Activated T-helper 9 cell treated with anti-CD3 and anti-CD28 coated beads, Interleukin-2, amount 50 U/mL, for 16 hours (primary cell): ENCODE results near the gene MT2A.
A peak's percentile ranks its signal among the peaks of the same experiment; 100 is the strongest.

Experiments
- DNase-seq: peaks from one replicate; pipeline ENCODE4 v3.0.0-alpha.2; 2020; ENCODE audit warnings: low read depth

Gene MT2A

DNA sequence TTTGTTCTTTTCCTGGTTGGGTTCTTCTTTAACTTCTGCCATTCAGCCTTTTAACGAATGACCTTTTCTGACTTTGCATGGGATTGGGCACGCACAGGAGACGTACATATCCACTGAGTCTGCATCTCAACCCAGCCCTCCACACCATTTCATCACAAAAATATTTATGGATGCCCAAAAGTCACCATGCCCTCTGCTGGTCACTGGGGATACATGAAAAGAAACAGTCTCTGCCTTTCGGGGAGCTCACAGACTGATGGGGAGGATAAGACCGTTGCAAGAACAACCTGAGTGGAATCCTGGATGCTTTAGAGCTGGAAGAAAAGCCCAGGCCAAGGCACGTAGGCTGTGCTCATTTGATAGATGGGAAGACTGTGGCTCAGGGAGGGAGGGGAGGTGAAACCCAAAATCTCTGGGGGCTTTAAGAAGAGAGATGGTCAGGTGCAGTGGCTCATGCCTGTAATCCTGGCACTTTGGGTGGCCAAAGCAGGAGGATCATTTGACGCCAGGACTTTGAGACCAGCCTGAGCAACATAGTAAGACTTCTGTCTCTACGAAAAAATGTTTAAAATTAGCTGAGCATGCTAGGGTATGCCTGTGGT is 7.9 kb upstream of the MT2A start:
- DNase-seq, result no peak

DNA sequence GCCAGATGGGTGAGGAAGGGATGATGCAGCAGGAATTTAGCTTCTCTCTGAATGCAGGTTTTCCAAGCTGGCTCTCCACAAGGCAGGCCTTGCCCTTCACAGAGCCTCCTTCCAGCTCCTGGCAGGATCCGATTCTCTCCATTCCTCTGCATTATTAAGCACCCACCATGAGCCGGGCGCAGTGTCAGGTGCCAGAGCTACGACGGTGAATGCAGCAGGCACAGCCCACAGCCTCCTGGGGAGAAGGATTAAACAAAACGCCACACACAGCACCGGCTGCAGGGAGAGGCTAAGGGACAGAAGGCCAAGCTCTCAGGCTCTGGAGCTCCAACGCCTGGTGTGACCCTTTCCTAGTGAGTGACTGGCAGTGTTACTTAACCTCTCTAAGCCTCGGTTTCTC is 7.1 kb upstream of the MT2A start:
- no peak for DNase-seq

DNA sequence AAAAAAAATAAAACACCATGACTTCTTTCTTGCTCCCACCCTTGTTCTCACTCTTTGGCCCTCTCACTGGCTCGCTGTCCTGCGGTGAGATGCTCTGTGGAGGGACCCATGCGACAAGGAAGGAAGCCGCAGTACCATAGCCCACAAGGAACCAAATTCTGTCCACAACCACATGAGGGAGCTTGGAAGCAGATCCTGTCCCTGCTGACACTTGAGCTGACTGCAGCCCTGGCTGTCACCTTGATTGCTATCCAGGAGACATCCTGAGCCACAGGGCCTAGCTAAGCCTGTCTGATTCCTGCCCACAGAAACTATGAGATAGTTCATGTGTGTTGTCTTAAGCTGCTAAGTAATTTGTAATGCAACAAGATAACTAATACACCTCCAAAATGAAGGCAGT is 4.8 kb upstream of the MT2A start:
- no peak for DNase-seq

DNA sequence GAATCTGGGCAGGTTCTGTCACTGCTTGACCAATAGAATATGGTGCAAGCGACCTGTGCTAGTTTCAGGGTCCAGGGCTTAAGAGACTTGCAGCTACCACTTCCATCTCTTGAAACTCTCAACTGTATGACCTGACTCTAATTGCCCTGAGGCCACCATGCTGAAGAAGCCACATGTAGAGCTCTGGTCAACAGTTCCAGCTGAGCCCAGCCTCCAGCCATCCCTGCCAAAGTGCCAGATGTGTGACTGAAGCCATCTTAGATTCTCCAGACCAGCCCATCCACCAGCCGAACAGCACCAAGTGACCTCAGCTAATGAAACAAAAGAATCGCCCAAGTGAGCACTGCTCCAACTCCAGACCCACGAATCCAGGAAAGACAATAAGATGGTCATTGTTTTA is 3.4 kb upstream of the MT2A start:
- no peak for DNase-seq

DNA sequence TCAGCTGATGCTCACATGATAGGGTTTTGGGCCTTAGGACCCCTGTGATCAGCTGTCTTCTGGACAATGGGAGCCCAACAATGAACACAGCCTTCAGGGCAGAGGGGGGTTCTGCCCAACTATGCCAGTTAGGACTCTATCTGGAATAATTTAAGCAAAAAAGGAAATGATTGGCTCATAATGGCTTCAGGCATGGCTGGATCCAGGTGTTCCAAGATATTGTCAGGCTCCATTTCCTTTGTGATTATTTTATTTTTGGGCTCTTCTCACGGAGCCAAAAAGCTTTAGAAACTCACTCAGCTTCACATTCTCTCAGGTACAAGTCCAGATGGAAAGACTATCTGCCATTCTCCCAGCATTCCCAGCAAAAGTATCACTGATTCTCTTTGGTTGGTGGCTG is 2.9 kb upstream of the MT2A start:
- no peak for DNase-seq

DNA sequence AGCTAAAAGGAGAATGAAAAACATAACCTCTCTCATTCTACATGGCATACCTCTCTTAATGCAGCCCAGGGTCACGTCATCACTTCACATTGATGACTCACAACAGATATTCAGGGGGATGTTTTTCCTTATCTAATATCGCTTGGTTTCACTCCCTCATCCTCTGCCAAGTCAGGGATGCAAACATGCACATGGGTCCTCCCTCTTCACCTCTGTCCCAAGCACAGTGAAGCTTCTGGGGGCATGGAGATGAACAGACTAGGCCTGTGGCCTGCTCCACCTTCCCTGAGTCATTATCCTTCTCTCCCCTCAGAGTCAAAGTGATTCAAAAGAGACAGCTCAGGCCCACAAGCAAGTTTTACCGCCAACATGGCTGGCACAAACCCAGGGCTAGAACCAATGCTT is 2.3 kb upstream of the MT2A start:
- DNase-seq, result no peak

DNA sequence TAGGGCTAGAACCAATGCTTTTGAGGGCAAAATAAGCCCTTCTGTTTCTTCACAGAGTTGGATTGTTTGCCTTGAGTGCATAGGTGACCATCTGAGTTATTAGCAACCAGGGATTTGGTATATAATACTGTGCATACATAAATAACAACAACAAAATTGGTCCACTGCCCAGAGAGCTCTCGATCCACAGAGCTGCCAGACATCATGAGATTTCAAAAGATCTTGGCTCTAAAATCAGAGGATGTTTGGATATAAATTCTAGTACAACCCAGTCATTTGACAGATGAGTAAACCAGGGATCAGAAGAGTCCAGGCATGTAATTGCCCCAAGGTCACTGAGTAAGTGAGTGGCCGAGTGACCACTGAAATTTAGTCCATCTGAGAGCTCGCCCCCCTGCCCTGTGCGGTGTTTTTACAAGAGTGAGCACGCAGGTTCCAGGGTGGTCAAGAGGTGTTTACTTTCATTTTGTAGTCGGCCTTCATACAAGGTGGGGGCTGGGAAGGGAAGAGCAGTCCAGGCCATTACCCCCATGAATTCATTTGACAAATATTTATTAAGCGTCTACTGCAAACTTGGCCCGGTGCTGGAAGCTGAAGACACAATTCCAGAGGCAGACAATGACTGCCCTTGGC is 1.8 kb upstream of the MT2A start:
- no peak for DNase-seq

DNA sequence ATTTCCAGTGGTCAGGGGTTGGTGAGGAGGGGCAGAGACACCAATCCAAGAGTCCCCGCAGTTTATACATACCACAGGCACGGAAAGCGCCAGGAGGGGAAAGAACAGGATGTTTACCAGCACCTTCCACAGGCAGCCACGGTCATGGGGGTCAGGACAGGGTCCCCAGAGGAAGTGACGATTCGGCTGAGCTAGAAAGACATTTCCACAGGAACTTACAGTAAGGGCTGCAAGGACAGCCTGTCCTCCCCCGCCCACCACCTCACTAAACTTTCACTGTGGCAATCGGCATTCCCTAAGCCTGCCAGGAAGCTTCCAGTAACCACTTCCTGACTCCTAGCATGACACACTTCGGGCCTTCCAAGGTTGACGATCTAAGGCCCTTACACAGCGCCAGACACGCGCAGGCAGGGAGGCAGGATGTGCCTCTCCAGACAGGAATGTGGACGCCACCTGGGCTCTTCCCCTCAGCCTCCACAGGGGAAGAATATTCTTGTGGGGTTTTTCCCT is 1.2 kb upstream of the MT2A start:
- DNase-seq, result no peak

DNA sequence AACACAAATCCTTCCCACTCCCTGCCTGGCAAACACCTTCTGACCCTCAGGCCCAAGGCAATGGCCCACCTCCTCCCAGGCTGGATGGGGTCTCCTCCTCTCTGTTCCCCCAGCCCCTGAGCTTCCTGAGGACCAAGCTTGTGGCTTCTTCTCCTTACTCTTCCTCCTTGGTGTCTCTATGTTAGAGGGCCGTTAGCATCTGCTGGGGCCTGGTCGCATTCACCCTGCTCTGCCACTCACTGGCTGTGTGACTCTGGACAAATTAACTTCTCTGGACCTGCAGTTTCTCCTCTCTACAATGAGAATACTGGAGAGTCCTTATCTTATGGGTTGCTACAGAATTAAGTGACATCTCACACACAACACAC is 725 bp upstream of the MT2A start:
- DNase-seq, result no peak

DNA sequence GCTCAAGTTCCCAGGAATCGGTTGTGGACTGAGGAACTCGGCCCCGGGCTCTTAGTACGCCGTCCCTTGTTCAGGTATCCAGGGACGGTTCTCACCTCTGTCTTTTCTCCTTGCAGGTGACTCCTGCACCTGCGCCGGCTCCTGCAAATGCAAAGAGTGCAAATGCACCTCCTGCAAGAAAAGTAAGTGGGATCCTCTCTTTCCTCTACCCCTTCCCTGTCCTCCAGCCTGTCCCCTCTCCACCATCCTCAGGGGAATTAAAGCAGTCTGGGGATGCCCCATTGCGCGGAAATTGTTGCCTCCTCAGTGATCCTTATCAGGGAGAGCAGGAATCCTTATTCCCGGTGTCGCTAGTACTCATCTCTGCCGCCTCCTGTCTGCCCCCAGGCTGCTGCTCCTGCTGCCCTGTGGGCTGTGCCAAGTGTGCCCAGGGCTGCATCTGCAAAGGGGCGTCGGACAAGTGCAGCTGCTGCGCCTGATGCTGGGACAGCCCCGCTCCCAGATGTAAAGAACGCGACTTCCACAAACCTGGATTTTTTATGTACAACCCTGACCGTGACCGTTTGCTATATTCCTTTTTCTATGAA is 585 bp downstream of the MT2A start:
- no peak for DNase-seq

DNA sequence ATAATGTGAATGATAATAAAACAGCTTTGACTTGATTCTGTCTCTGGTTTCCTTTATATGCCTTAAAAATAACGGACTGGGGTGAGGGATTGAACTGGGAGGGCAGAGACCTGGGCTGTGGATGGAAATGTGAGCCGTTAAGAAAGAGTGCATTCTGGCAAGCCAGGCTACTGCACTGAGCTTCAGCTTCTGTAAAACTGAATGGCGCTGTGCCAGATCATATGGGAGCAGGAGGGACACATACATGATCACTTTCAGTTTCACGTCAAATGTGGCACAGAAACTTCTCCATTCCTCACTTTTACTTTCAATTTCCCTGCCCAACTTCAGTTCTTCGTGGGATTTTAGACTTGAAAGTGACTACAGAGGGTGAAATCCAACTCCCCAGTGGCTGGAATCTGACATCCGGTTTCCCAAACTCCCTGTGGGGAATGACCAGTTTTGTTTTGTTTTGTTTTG is 1.1 kb downstream of the MT2A start:
- DNase-seq, result peak; percentile 49

DNA sequence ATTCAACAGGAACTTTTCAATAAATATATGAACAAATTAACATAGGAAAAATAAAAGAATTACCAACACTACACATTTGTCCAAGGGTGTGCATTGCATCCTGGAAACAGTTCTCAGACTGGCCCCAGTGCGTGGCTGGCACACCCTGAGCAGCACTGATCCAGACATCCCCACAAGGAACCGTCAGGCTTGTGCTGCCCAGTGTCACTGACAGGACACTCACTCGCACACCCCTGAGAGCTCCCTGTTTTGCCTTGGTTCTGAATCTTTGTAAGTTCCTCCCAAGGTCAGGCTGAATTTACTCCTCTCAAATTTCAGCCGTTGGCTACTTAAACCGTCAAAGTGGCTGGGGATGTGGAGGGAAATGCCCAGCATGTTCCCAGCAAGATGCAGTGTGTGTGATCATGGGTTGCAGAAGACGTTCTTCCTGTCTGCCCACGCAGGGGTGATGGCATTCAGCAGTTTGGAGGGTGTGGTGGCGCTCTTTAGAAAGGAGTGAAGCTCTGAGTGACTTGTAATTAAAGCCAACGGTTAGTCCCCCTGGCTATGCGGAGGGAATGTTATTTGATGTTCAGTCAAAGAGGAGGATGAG is 1.7 kb downstream of the MT2A start:
- DNase-seq, result peak; percentile 58

DNA sequence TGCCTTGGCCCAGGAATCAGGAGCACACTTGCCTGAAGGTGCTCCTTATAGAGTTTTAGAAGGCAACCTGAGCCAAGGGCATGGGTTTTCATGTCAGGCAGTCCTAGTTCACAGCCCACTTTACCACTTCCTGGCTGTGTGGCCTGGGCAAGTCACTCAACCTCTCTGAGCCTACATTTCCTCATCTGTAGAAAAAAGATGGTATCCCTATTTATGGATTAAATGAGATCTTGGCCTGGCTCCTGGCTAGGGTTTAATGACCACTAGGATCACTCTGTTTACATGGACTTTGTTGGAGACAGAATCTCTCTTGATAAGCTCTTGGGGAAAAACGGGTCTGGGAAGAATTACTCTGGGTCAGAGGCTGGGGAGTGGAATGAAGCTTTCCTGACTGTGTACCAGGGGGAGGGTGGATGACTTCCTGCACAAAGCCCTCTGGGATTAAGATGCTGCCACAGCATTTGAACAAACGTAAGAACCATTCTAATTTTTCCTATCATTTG is 2.3 kb downstream of the MT2A start:
- no peak for DNase-seq

DNA sequence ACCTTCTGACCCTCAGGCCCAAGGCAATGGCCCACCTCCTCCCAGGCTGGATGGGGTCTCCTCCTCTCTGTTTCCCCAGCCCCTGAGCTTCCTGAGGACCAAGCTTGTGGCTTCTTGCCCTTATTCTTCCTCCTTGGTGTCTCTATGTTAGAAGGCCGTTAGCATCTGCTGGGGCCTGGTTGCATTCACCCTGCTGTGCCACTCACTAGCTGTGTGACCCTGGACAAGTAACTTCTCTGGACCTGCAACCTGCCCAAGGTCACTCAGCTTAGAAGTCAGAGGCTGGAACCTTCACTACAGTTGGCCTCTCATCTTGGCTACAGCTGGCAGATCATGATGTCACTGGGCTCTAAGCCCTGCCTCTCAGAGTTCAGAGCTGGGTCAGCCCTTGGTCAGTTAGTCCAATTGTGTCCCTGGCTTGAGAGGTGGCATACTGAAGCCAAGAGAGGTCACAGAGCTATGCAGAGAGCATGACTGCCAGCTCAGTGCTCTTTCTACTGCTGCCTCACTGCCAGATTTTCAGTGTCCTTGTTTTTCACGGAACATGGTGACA is 3.0 kb downstream of the MT2A start:
- DNase-seq, result no peak

DNA sequence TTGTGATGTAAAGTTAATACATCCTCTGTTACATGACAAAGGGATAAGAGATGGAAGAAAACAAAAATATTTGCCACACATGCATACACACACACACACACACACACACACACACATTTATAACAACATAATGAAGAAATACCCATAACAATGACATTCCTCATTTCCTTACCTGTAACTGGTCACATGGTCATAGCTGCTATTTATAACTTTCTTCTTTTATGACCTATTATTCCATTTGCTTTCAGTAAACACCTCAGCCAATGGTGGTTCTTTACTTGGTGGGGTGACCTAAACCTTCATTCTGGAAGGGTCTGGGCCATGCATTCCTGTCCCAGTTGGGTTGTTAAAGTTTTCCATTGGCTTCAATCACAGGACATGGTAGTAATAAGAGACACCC is 5.3 kb downstream of the MT2A start:
- no peak for DNase-seq

DNA sequence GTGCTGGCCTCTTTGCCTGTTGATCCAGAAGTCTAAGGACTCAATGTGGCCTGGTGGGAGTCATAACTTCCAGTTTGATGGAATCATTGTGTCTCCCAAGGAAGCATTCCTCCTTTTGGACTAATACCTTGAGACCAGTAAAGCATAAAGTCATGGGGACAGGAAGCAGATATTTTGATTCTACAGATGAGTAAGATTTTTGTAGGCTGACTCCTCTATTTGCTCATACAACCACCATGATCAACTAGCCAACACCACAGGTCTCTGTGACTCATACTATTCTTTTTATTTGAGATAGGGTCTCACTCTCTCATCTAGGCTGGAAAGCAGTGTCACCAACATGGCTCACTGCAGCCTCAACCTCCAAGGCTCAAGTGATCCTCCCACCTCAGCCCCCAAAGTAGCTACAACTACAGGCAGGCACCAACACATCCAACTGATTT is 6.2 kb downstream of the MT2A start:
- DNase-seq, result no peak

DNA sequence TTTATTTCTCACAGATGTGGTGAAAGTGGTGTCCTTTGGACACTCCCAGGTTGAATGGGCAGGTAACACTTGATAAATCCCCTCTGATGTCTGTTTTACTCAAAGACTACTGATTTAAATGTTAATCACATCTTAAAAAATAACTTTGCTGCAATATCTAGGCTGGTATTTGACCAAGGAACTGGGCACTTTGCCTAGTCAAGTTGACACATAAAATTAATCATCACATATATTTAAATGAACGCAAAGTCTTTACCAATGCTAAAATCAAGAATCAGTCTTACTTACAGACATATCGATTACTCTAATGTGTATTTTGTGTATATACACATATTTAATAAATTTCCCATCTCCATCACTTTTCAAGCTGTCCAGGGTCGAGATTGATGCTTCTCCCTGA is 7.0 kb downstream of the MT2A start:
- DNase-seq, result no peak

DNA sequence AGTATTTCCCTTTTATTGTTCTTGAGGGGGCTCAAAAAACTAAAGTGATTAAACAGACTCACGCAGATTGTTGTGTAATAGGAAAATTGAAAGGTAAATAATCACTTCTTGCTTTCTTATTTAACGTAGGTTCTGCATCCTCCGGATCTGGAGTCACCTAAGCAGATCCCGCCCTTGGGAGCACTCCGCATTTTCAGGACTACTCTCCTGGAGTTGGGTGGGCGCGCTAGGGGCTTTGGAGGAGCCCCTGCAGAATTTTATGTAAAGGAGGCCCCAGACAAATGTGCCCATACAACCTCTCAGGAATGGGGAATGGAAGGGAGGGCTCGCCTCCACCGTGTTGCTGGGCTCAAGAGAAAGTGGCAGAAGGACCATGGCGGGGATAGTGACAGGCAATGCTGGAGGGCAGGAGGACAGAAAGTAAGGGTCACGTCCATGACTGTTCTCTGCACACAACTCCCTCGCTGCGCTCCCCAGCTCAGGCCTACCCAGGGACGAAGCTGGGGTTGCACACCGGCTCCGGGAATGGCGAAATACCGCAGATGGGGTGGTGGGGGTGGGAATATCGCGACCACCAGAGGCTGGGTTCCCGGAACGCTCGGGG is 8.3 kb downstream of the MT2A start:
- no peak for DNase-seq

DNA sequence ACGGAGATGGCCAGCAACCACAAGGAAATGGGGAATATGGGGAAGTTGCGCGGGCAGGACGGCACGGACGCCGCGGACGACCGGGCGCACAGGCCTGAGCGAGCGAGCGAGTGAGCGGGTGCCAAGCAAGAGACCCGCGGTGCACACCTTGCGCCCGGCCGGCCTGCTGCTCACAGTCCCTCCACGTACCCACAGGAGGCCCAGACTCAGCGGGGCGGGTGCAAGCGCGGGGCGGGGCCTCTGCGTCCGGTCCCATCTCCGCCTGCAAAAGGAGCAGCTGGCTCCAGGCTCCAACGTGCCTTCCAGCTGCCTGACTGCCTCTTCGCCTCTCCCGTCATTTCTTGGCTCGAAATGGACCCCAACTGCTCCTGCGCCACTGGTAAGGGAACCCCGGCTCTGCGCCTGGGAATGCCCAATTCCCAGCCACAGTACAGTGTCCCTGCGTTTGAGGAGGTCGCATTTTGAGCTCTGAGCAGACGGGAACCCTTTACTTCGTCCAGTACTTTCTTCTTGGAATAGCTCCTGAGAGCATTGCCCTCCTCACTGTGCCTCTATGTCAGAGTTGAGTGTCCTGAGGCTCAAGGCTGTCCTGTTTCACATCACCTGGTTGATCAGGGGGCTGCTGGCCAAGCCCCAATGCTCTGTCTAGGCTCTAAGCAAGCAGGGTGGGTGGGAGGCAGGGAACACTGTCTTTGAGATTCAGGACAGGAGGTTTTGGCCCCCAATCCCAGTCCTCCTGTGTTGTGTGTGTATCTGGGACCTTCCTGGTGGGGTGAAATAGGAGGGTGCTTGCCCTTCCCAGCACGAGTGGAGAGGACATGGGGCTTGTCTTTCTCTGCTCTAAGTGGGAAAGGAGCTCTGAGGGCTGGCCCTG is 9.1 kb downstream of the MT2A start:
- DNase-seq, result no peak

DNA sequence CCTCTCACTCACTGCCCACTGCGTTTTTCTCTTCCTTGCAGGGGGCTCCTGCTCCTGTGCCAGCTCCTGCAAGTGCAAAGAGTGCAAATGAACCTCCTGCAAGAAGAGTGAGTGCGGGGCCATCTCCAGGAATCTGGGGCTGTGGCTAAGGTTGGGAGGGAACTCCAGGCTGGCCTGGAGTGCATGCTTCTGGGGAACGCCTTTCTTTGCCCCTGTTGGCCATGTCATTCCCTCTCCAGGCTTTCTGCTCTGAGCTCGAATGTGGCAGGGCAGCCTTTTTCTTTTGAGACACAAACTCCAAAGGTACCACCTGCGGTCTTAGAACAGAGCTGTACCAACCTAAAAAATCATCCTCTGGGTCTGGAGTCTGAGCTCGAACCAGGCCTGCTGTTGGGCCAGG is 9.8 kb downstream of the MT2A start:
- no peak for DNase-seq

DNA sequence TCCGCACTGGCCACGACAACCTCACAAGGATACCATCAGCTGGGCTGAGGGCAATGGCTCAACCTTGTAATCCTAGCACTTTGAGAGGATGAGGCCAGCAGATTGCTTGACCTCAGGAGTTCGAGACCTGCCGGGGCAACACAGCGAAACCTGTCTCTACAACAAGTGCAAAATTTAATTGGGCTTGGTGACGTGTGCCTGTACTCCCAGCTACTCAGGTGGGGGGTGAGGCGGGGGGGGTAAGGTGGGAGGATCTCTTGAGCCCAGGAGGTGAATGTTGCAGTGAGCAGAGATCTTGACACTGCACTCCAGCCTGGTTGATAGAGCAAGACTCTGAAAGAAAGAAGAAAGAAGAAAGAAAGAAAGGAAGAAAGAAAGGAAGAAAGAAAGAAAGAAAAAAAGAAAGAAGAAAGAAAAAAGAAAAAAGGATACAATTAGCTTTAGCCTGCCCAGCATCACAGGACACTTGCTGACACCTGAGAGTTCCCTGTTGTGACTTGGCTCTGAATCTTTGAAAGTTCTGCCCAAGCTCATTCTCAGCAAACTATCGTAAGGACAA is 12.0 kb downstream of the MT2A start:
- no peak for DNase-seq
